Natural killer cell (primary cell): Measurements from ENCODE around the gene WFS1. TPM values are rescaled to one million over a fixed set of nuclear protein-coding genes. Genes with fewer than 3 reads are reported as not detected.

Experiments used
- ATAC-seq, 3 donors: fragments of 150-1000 bp in 2 of 3; fragments of 200-7000 bp in 1 of 3; cut with Tn5 transposase; 1 replicate in 1 of 3; 2 replicates in 2 of 3; pipeline ENCODE4 v1.10.0; 2021; ENCODE audit warnings: mild to moderate bottlenecking in 2 of 3, moderate library complexity in 2 of 3
- DNase-seq, 2 donors: peaks; one replicate each; pipeline versions ENCODE4 v3.0.0 to v3.0.0-alpha.2; 2013 to 2021; ENCODE audit warnings: mixed read lengths in 1 of 2
- H3K27ac ChIP-seq: one replicate; pipeline ENCODE4 v1.5.1; 2013; ENCODE audit warnings: mild to moderate bottlenecking, low read length
- H3K27me3 ChIP-seq: one replicate; pipeline ENCODE4 v1.6.1; 2013; ENCODE audit warnings: low read length; ENCODE audit not compliant: control insufficient read depth, insufficient read depth
- H3K36me3 ChIP-seq: one replicate; pipeline ENCODE4 v1.6.1; 2013; ENCODE audit warnings: low read length; ENCODE audit not compliant: control insufficient read depth, insufficient read depth
- H3K4me1 ChIP-seq: one replicate; pipeline ENCODE4 v1.6.1; 2013; ENCODE audit warnings: low read length; ENCODE audit not compliant: control insufficient read depth, insufficient read depth
- H3K4me3 ChIP-seq: one replicate; pipeline ENCODE4 v1.5.1; 2013; ENCODE audit warnings: low read length
- H3K9me3 ChIP-seq: one replicate; pipeline ENCODE4 v1.6.1; 2013; ENCODE audit warnings: low read length; ENCODE audit not compliant: control insufficient read depth, insufficient read depth
- H3K27ac Mint-ChIP-seq, 2 donors: one replicate each; pipeline ENCODE4 v1.8.0; 2022; ENCODE audit warnings: mild to moderate bottlenecking in 2 of 2, mixed read lengths in 2 of 2, moderate library complexity in 1 of 2
- H3K27me3 Mint-ChIP-seq, 2 donors: one replicate each; pipeline ENCODE4 v1.8.0; 2022; ENCODE audit warnings: low read depth in 2 of 2, mixed read lengths in 2 of 2
- H3K36me3 Mint-ChIP-seq: one replicate; pipeline ENCODE4 v1.8.0; 2022; ENCODE audit warnings: mixed read lengths
- H3K4me1 Mint-ChIP-seq, 2 donors: one replicate each; pipeline ENCODE4 v1.8.0; 2022; ENCODE audit warnings: mixed read lengths in 2 of 2
- H3K4me3 Mint-ChIP-seq: one replicate; pipeline ENCODE4 v1.8.0; 2022; ENCODE audit warnings: mild to moderate bottlenecking, moderate library complexity, mixed read lengths
- H3K9me3 Mint-ChIP-seq, 2 donors: one replicate each; pipeline ENCODE4 v1.8.0; 2022; ENCODE audit warnings: mixed read lengths in 2 of 2
- WGBS: methylation state at CpG from one replicate; pipeline ENCODE4 v1.1.7; 2013; ENCODE audit warnings: missing lambda C conversion rate; ENCODE audit not compliant: insufficient coverage; 5-methylcytosine and 5-hydroxymethylcytosine counted together
- intact Hi-C: fragments of 100-400 bp; cut with micrococcal nuclease; formaldehyde crosslinking; loops from one replicate; pipeline ENCODE4 v1.14.2; 2022
- total RNA-seq, 4 donors: library from RNA; stranded (reverse); fragments of 120-200 nt in 1 of 4; gene quantifications; one replicate each; pipeline versions ENCODE4 v1.2.3 to v1.2.4, GENCODE V29; 2013 to 2022
- TF ChIP-seq, protein P1 (sequence below): fragments of 200-600 bp; IDR thresholded peaks from one replicate; pipeline ENCODE4 v1.8.0; 2022; ENCODE audit warnings: antibody characterized with exemption

WFS1 gene
- total RNA-seq, 3 donors from 2014 or later (not counting 1 experiment from before 2014, with no cell fraction given): 3.0 to 5.6 (median 3.5) TPM

DNA sequence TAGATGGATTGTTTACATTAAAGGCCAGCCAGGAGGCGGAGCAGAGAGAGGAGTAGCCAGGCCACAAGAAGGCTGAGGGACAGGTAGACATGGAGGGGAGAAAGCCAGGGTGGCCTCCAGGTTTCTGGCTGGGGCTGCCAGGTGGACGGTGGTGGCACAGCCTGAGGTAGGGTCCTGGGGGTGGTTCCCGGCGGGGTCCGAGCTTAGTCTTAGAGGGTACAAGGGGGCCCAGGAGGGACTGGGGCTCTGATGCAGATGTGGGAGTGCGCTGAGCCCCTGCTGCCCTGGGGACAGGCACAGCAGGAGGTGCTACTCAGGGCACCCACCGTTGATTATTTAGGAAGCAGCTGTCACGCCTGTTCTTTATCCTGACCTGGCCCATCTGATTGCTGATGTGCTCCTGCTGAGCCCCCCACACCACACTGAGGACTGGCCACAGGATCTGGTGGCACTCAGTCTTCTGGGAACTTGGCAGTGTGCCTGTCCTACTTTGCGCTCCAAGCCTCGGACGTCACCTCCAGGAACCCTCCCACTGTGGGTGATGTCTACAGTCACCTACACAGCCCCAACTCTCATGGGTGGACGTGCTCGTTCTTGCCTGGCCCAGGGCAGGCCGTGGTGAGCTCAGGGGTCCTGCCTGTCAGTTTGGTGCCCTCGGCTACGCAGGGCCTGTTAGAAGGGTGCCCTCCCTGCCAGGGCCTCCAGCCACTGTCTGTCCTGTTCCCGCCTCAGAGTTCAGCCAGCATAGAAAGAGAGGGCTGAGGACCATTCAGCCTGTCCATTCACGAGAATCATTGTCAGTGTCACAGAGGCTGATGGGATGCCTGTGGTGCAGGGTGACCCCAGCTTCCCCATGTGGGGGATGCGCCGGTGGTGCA is 12.0 kb downstream of the WFS1 start:
- no peaks in the 10 kb centered on the region for H3K9me3 Mint-ChIP-seq
- Histone ChIP-seq H3K4me3 (no peak overlapping the region), H3K4me1 (peaks cover 20% of the 10 kb centered on the region), H3K36me3 (no peaks in the 10 kb centered on the region), H3K9me3 (no peaks in the 10 kb centered on the region), H3K27ac (no peak overlapping the region), H3K27me3 (no peaks in the 10 kb centered on the region)
- H3K27me3 Mint-ChIP-seq: peaks cover 0 to 4% of the 10 kb centered on the region in 2 donors
- 83% methylated on average over 20 of the region's 20 CpGs for WGBS
- TF ChIP-seq, protein P1, sequence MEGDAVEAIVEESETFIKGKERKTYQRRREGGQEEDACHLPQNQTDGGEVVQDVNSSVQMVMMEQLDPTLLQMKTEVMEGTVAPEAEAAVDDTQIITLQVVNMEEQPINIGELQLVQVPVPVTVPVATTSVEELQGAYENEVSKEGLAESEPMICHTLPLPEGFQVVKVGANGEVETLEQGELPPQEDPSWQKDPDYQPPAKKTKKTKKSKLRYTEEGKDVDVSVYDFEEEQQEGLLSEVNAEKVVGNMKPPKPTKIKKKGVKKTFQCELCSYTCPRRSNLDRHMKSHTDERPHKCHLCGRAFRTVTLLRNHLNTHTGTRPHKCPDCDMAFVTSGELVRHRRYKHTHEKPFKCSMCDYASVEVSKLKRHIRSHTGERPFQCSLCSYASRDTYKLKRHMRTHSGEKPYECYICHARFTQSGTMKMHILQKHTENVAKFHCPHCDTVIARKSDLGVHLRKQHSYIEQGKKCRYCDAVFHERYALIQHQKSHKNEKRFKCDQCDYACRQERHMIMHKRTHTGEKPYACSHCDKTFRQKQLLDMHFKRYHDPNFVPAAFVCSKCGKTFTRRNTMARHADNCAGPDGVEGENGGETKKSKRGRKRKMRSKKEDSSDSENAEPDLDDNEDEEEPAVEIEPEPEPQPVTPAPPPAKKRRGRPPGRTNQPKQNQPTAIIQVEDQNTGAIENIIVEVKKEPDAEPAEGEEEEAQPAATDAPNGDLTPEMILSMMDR: no peak
- no peaks in the 10 kb centered on the region for H3K36me3 Mint-ChIP-seq
- no peak overlapping the region for H3K27ac Mint-ChIP-seq
- H3K4me3 Mint-ChIP-seq: no peak overlapping the region
- DNase-seq (no peak), ATAC-seq (no peak)
- peaks cover 8 to 12% of the 10 kb centered on the region in 2 donors for H3K4me1 Mint-ChIP-seq
- intact Hi-C loops: no loop called here

DNA sequence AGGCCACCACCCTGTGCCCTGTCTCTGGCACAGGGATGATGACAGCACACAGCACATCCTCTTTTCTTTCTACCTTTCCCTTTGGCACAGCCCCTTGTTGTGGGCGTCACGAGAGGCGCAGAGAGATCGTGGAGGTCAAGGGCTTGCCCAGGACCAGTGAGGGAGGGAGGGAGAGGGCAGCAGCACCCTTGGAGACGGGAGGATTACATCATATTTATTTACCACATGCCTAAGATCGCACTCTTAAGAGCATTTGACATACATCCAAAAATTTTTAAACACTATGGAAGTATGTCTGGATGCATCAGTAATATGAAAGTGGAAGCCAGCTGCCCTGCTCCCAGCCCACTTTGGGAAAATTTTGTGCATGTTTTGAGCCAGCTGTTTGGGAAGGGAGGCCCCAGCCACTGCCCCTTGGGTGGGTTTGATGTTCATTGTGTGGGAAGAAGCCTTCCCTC is 12.7 kb downstream of the WFS1 start:
- TF ChIP-seq, protein P1: no peak
- Mint-ChIP-seq H3K4me1 (peaks cover 8 to 12% of the 10 kb centered on the region in 2 donors), H3K27ac (no peak overlapping the region), H3K27me3 (peaks cover 0 to 4% of the 10 kb centered on the region in 2 donors), H3K36me3 (no peaks in the 10 kb centered on the region), H3K9me3 (no peaks in the 10 kb centered on the region), H3K4me3 (no peak overlapping the region)
- intact Hi-C loops: no loop called here
- no peak overlapping the region for H3K4me3 ChIP-seq
- no peak for ATAC-seq
- no peak overlapping the region for H3K27ac ChIP-seq
- 100% methylated on average over 1 of the region's 6 CpGs for WGBS
- no peak for DNase-seq
- H3K27me3 ChIP-seq: no peaks in the 10 kb centered on the region
- H3K9me3 ChIP-seq: no peaks in the 10 kb centered on the region
- H3K36me3 ChIP-seq: no peaks in the 10 kb centered on the region
- peaks cover 20% of the 10 kb centered on the region for H3K4me1 ChIP-seq

DNA sequence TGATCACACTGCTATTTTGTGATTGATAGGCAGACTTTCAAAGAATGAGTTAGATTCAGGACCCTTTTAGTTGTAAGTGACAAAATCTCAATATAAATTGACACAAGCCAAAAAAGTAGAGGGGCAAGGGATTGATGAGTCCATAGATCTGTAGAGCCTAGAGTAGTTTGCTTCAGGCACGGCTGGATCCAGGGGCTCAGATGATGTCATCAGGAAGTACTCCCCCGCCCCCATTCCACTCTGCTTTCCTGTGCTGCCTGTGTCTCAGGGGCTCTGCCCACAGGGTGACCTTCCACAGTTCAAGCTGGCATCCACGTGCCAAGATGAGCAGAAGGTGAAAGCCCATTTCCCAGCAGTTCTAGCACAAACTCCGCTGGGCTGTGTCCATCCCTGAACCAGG is 13.6 kb downstream of the WFS1 start:
- Mint-ChIP-seq H3K27ac (no peak overlapping the region), H3K36me3 (no peaks in the 10 kb centered on the region), H3K4me3 (no peak overlapping the region), H3K27me3 (peaks cover 0 to 2% of the 10 kb centered on the region in 2 donors), H3K4me1 (peaks cover 8 to 11% of the 10 kb centered on the region in 2 donors), H3K9me3 (no peaks in the 10 kb centered on the region)
- no peaks in the 10 kb centered on the region for H3K27me3 ChIP-seq
- peaks cover 12% of the 10 kb centered on the region for H3K4me1 ChIP-seq
- H3K4me3 ChIP-seq: no peak overlapping the region
- intact Hi-C loops: no loop called here
- DNase-seq: no peak
- 87% methylated on average over 4 of the region's 4 CpGs for WGBS
- H3K9me3 ChIP-seq: no peaks in the 10 kb centered on the region
- TF ChIP-seq, protein P1: no peak
- ATAC-seq: no peak
- no peaks in the 10 kb centered on the region for H3K36me3 ChIP-seq
- no peak overlapping the region for H3K27ac ChIP-seq
